Measurements from ENCODE around the gene MYH9. TPM values are rescaled to one million over a fixed set of nuclear protein-coding genes. Genes with fewer than 3 reads are reported as not detected.
"Not testable (repeated sequence)": the region's sequence is repeated elsewhere in the genome, so short reads cannot be mapped to it uniquely, and the experiment has no call there.

The MYH9 gene
- 918 and 932 TPM in 2 replicates for total RNA-seq

GRCh38 chr22:36387959-36388726, at the start of gene MYH9:
TSS of gene MYH9 (minus strand) at chr22:36387967. CDS start at chr22:36349236, 38,731 bp downstream.
- intact Hi-C loops (cut with micrococcal nuclease): loop anchor here (1.0 to 2.0 kb wide), 8 partner anchors 11 to 141 kb away; partner anchors contain the start of genes EIF3D, FOXRED2 and TXN2

- intact Hi-C loops (cut with micrococcal nuclease): no loop called here
Observed at GRCh38 chr22:36435516-36436415, 48.0 kb upstream of the MYH9 start.

GRCh38 chr22:36433318-36434231, 45.8 kb upstream of the MYH9 start:
- intact Hi-C loops (cut with micrococcal nuclease): no loop called here

GRCh38 chr22:36432592-36433317, 45.0 kb upstream of the MYH9 start:
- intact Hi-C loops (cut with micrococcal nuclease): no loop called here

GRCh38 chr22:36431977-36432376, 44.2 kb upstream of the MYH9 start:
- intact Hi-C loops (cut with micrococcal nuclease): no loop called here

- intact Hi-C loops (cut with micrococcal nuclease): no loop called here
Observed at GRCh38 chr22:36430863-36431262, 43.1 kb upstream of the MYH9 start.

- intact Hi-C loops (cut with micrococcal nuclease): not testable (repeated sequence)
Observed at GRCh38 chr22:36427952-36428351, 40.2 kb upstream of the MYH9 start.

GRCh38 chr22:36425977-36426523, 38.3 kb upstream of the MYH9 start:
- intact Hi-C loops (cut with micrococcal nuclease): no loop called here

- intact Hi-C loops (cut with micrococcal nuclease): no loop called here
Observed at GRCh38 chr22:36424901-36425579, 37.3 kb upstream of the MYH9 start.

- intact Hi-C loops (cut with micrococcal nuclease): not testable (repeated sequence)
Observed at GRCh38 chr22:36424466-36424865, 36.7 kb upstream of the MYH9 start.

- intact Hi-C loops (cut with micrococcal nuclease): no loop called here
Observed at GRCh38 chr22:36423461-36424404, 36.0 kb upstream of the MYH9 start.

- intact Hi-C loops (cut with micrococcal nuclease): no loop called here
Observed at GRCh38 chr22:36422287-36423014, 34.7 kb upstream of the MYH9 start.

GRCh38 chr22:36419912-36420882, 32.4 kb upstream of the MYH9 start:
- intact Hi-C loops (cut with micrococcal nuclease): no loop called here

GRCh38 chr22:36419177-36419911, 31.6 kb upstream of the MYH9 start:
- intact Hi-C loops (cut with micrococcal nuclease): no loop called here

GRCh38 chr22:36417281-36417686, 29.5 kb upstream of the MYH9 start:
- intact Hi-C loops (cut with micrococcal nuclease): no loop called here

Data from T-helper 2 cell treated with Interferon-gamma antibody and Interleukin-4, amounts not matched to agents 100 ng/mL and 5 ng/mL, for 36 hours (primary cell).